ENCODE measurements around the gene GRB7.
"Not testable (repeated sequence)": the region's sequence is repeated elsewhere in the genome, so short reads cannot be mapped to it uniquely, and the experiment has no call there.

The GRB7 gene

DNA sequence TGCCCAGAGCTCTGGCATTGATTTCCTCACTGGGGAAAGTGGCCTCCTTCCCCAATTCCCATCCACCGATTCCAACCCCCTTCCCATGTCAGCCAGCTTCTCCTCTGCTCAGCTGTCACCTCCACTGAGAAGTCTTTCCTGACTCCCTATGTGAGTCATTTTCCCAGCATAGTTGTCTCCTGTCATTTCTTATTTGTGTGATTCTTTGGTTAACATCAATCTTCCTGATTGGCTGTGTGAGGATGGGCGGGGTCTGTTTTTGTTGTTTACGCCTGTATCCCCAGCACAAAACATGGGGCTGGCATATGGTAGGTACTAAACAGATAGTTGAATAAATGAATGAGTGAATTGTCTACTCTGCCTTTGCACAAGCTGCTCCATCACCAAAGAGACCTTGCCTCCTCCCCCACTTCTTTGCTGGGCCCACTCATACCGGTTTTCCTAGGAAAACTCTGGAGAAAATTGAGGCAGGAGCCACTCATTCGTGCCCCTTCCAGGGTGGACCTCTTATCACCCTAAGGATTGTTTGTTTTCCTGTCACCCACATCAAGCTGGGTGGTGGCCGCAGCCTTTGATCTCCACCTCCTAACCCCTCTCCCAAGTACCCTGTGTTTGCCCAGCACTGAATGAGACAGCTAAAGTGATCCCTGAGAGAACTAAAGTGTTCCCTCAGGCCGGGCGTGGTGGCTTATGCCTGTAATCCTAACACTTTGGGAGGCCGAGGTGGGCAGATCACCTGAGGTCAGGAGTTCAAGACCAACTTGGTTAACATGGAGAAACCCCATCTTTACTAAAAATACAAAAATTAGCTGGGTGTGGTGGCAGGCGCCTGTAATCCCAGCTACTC, 1.2 kb upstream of the GRB7 start:
- DNase-seq, result no peak

DNA sequence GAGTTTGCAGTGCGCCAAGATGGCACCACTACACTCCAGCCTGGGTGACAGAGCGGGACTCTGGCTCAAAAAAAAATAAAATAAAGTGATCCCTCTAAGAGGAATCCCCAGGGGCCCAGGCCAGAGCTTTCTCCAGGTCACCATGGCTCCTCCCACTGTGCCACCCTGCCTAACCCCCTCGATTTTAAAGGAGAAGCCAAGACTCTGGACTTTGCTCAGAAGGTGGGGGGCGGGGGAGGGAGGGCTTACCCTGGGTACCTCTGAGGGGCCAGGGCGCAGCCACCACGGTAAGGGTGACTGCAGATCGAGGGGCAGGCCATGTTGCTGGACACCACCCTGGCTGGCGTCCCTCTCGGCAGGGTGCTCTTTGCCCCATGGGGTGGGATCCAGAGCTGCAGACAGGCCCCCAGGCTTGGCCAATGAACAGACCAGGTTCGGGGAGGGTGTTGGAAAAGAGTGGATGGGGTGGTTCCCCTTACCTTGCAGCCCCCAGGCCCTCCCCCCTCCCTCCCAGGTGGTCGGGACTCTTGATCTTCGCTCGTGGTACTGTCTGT, 455 bp upstream of the GRB7 start:
- no peak for DNase-seq

DNA sequence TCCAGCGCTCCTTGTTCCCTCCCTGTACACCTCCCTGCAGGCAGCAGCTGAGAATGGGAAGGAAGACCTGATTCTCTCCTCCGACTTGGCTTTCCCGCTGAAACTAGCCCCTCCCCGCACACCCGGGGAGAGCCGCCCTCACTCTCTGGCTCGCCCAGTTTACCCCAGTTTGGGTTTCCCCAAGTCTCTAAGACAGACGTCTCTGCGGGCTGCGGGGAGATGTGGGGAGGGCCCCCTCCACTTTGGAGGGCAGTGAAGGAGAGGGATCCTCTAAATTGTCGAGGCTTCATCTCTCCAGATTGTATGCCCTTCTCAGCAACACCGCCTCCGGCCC, 797 bp downstream of the GRB7 start:
- peak; percentile 41 to 59 for DNase-seq

DNA sequence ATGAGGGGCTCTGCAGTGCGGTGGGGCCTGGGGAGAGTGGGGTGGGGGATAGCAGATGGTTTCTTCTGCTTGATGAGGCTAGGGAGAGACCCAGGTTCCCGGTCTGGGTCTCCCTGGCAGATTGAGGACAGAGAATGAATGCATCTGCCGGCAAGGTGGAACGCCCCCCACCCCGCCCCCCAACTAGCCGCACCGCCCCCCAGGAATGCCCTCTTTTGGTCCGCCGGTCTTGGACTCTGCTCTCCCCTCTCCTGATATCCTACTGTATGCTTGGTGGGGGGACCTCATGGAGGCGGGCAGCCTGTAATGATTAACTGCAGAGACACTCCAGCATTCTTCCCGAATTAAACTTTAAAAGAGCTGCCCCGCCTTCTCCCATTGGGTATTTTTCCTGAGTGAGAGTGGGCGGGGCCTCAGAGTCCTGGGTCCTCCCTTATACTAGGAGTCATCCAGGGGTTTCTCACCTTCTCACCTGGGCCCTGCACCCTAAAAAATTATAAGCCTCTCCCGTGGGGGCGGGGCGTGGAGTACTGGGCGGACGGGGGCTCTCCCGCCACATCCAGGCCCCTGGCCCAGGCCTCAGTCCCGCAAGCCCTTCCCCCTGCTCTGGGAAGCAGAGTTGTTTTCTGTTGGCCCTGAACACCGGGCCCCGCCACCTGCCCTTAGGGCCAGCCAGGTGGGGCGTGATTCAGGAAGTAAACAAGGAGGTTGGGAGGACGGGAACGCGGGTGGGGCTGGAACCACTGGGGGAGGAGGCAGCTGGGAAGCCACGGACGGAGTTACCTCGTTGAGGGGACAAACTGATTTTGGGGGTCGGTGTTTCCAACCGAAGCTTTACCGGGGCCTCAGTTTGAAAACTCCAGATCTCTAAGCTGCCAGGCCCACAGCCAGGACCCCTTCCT, 1.5 kb downstream of the GRB7 start:
- DNase-seq, result peak; percentile 48 to 83

DNA sequence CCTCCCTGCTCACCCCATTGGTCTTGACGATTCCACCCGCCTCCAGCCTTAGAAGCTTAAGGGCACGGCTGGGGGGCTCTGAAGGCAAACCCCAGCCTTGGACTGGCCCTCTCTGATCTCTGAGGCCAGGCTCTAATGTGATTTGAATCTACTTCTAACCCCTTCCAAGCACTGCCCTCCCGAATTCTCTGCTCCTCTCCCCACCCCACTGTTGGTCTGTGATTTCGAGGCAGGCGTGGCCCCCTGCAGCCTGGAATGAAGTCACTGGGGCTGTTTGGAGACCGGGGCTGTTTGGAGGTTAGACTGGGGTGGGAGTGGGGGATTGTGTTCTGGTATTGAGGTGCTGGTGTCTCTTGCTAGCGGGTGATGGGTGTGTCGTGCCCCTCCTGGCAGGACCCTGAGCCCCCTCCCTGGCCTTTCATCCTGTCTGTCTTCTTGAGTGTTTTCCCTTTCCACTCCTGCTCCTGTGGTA, 2.2 kb downstream of the GRB7 start:
- no peak for DNase-seq

DNA sequence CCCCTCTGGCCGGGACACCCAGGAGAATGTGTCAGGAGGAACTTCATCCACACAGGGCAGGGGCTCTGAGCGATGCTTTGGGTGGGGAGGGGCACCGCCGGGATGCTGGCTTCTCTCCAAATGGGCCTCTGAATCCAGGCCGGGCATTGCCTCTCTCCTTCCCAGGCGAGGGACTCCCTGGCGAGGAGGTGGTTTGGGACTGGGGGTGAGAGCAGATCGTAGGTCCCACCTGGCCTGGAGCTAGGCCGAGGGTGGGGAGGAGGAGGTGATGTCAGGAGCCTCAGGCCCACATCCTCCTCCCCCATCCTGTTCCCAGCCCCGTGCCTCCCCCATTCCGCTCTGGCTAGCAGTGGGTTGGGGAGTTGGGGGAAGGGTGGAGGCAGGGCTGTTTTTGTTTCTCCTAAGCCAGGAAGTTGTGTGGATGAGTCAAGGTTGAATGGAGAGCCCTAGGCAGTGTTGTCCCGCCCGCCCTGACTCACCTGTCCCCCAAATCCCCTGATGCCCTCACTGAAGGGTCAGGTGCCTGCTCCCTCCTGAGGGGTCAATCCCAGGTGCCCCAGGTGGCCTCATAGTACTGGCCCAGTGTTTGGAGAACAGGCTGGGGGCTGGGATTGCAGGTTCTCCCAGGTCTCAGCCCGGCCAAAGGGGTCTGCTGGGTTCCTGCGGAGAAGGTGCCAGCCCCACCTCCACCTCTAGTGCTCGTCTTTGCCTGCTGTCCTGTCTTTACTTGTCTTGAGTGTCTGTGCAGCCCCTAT, 2.8 kb downstream of the GRB7 start:
- DNase-seq, result peak; percentile 5 to 32

DNA sequence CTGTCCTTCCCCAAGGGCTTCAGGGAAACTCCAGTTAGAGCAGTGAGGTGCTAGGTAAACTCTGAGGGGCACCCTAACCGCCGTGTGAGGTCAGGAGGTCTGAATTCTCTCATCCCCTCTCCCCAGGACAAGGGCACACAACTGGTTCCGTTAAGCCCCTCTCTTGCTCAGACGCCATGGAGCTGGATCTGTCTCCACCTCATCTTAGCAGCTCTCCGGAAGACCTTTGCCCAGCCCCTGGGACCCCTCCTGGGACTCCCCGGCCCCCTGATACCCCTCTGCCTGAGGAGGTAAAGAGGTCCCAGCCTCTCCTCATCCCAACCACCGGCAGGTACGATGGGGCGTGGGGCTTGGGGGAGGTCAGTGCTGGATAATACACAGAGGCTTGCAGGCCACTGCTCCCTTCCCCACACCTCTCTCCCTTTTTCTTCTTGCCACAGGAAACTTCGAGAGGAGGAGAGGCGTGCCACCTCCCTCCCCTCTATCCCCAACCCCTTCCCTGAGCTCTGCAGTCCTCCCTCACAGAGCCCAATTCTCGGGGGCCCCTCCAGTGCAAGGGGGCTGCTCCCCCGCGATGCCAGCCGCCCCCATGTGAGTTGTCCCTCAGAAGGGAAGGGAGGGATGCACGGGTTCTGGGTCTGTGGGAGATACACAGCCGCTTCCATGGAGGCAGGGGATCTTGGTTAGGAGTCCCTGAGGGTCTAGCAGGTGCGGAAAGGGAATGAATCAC, 4.6 kb downstream of the GRB7 start:
- no peak for DNase-seq

DNA sequence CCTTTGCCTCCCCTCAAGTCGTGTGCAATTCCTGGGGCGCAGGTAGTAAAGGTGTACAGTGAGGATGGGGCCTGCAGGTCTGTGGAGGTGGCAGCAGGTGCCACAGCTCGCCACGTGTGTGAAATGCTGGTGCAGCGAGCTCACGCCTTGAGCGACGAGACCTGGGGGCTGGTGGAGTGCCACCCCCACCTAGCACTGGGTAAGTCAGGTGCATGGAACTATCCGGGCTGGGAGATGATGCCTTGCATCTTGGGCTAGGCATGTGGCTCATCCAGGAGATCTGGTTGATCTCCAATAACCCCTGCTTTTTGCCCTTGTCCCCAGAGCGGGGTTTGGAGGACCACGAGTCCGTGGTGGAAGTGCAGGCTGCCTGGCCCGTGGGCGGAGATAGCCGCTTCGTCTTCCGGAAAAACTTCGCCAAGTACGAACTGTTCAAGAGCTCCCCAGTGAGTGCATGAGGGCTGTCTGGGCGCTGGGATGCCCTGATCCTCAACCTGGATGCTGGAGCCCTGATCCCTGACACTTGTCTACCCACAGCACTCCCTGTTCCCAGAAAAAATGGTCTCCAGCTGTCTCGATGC, 5.2 kb downstream of the GRB7 start:
- DNase-seq, result no peak

DNA sequence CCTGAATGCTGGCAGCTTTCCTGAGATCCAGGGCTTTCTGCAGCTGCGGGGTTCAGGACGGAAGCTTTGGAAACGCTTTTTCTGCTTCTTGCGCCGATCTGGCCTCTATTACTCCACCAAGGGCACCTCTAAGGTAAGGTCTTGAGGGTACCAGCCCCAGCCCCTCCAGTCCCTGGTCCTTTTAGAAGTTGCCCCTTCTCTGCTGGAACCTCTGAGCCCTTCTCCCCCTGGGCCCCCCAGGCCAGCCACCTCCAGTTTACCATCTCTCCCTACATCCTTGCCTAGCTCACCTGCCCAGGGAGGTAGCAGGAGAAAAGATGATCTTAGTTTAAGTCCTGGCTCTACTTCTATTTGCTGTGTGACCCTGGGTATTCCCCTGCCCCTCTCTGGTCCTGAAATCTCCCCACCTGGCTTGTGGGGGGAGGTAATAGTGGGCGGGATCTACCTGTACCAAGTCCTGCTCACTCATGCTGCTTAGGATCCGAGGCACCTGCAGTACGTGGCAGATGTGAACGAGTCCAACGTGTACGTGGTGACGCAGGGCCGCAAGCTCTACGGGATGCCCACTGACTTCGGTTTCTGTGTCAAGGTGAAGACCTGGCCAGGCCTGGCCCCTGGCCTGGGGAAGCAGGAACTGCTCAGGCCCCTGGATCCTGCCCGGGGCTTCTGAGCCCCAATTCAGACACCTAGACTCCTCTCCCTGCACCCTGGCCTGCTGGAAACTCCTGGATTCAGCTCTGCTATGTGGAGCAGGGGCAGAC, 6.5 kb downstream of the GRB7 start:
- DNase-seq, result no peak

DNA sequence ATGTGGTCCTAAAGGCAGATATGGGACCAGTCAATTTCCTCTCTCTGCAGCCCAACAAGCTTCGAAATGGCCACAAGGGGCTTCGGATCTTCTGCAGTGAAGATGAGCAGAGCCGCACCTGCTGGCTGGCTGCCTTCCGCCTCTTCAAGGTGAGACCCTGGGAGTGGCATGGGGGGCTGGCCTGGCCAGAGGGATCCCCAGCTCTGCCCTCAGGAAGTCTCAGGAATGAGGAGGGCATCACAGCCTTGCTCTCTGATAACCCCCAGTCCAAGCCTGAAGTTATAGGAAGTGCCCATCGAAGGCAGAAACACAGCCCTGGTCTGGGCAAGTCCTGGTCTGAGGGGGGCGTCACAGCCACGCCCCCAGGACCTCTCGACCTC, 7.1 kb downstream of the GRB7 start:
- DNase-seq, result no peak

DNA sequence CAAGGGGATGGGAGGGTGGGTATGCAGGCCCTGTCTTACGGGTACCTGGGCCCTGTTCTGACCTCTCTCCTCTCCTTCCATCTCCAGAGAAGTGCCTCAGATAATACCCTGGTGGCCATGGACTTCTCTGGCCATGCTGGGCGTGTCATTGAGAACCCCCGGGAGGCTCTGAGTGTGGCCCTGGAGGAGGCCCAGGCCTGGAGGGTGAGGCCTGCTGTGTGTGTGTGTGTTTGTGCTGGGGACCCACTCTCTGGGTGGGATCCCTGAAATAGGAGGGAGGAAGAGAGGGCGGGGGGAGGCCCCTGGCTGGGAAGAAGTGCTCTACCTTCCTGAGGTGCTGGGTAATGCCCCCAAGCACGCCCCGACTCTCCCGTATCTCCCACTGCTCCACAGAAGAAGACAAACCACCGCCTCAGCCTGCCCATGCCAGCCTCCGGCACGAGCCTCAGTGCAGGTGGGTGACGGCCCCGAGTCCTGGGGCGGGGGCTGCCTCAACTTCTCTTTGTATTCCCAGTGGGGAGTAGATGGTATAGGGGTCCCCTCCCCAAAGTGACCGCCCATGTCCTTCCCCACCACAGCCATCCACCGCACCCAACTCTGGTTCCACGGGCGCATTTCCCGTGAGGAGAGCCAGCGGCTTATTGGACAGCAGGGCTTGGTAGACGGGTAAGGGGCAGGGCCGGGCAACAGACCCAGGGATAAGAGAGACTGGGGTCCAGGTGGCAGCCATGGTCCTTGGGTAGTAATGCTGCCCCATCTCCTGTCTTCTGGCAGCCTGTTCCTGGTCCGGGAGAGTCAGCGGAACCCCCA, 7.8 kb downstream of the GRB7 start:
- no peak for DNase-seq

DNA sequence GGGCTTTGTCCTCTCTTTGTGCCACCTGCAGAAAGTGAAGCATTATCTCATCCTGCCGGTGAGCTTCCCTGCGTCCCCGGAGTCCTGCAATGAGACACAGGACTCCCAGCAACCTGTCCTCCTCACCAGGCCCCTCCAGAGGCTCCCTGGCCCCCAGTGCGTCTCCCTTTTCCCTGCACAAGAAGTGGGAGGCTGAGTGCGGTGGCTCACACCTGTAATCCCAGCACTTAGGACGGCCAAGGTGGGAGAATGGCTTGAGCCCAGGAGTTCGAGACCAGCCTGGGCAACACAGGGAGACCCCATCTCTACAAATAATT, 8.4 kb downstream of the GRB7 start:
- no peak for DNase-seq

DNA sequence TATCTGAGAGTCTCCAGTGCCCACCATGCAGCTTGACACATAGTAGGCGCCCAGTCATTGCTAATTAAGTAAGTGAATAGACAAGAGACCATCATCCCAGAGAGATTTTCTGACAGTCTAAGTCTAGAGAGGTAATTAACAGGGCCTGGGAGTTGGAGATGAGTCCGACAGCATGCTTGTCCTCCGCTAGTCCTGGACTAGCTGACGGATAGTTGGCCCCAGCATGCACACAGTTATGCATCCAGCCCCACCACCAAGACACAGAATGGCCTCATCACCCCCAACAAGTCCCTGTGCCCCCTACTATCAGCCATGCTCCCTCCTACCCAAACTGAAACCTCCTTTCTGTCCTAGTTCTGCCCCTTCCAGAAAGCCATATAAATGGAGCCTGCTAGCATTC, 10.0 kb downstream of the GRB7 start:
- DNase-seq, result no peak

DNA sequence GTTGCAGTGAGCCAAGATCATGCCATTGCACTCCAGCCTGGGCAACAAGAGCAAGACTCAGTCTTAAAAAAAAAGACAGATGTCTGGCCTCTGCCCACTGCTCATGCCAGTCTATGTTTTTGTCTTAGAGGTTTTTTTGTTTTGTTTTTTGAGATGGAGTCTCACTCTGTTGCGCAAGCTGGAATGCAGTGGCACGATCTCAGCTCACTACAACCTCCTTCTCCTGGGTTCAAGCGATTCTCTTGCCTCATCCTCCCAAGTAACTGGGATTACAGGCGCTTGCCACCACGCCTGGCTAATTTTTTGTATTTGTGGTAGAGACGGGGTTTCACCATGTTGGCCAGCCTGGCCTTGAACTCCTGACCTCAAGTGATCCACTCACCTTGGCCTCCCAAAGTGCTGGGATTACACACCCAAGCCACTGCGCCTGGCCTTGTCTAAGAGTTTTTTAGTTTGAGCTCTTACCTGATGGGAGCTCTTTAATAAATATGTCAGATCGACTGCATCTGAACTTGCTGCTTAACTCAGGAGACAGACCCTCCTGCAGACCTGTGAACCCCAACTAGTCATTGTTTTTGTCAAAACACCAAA, 10.8 kb downstream of the GRB7 start:
- DNase-seq, result not testable (repeated sequence)

DNA sequence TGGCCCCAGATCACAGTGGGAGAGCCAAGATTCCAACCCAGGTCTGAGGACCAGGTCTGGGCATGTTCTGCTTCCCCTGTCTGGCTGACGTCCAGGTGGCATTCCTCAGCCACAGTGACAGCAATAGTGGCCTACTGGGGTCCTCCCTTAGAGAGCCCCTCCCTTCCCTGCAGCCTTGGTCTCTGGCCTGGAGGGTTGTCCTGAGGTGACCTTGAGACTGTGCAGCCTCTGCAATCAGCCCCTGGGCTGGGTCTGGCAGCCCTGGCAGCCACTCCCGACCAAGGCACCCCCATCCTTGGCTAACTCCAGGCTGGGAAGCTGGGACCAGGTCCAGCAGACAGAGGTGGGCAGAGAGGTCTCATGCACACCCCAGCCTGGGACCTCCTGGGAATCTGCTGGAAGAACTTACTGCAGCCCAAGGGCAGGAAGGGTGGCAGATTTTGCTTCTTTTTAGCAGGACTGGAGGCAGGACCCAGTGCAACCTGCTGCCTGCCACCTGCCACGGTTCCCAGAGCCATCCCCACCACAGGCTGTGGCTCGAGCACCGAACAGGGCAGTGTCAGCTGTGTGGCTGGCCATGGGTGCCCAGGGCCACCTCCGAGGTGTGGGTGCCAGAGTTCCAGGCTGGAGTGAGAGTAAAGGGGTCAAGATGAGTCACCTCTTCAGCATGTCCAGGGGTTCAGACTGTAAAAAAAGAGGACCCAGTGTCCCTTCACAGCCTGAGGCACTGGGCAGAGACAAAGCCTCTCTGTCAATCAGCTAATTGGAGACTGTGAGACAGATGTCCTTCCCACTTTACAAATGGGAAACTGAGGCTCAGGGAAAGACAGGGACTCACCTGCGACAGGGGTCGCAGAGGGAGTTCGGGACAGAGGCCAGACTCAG, 12.6 kb downstream of the GRB7 start:
- no peak for DNase-seq

DNA sequence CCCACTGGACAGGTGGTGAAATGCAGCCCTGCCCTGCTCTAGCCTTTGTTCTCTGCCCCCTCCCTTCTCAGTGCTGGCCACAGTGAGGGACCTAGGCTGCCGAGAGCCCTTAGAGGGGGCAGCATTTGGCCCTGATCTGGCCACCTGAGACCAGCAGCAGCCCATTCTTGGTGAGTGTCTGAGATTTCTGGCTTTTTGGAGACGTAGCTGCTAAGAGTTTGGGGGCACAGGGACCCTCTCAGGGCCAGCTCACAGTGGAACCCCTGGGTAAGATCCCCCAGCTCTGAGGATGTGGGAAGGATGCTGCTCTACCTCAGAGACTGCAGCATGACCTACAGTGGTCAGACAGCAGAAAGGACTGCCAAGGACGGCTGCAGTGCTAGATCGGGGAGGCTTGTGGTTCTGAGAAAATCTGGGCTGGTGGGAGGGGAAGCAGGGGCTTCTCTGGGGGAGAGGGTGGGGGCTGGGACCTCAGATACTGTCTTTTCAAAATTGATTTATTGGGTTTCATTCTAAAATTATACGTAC, 13.3 kb downstream of the GRB7 start:
- DNase-seq, result no peak

DNA sequence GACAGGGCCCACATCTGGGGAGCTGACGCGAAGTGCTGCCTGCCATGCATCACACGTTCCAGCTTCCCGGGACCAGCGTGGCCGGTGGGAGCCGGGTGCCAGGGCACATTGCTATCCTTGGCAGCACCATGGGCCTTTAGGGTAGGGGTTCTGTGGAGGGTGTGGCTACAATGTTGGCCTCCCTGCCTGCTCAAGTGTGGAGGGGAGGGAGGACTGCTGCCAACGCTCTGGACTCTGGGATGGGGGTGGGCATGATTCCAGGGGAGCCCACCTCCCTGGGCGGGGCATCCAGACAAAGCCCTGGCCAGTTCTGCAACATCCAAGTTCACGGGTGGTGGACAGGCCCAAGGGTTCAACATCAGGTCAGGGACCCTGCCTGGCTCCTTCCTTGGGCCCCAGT, 13.9 kb downstream of the GRB7 start:
- no peak for DNase-seq

DNA sequence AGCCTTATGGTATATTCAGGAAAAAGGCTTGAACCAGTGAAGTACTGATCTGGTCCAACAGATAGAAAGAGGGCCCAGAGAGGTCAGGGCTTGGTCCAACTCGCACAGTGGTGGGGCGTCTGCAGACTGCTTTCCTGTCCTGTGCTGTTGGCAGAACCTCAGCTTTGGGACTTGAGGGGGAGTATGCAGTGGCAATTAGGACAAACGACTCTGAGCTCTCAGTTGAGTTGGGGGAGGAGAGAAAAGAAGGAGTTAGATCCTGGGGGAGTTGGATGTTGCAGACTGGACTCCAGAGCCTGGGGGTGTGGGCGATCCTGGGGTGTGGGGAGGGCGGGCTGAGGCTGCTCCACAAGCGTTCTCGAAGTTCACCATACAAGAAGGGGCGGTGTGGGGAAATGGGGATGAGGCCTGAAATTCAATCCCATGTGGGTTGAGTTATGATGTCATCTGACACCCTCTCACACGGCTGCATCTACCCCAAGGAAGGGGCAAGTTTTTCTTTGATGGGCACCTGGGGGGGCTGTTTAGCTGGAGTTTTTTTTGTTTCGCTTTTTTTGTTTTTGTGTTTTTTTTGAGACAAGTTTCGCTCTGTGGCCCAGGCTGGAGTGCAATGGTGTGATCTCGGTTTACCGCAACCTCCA, 14.6 kb downstream of the GRB7 start:
- DNase-seq, result no peak

Data from NCI-H526 (cell line).